Measurements from ENCODE around the gene LTBP4. TPM values are rescaled to one million over a fixed set of nuclear protein-coding genes. Genes with fewer than 3 reads are reported as not detected.

LTBP4 gene
- total and polyA plus RNA-seq, 2 donors (not counting 3 experiments of a cell fraction or from before 2014, with no cell fraction given), result 25.9 to 38.0 TPM

GRCh38 chr19:40594255-40594654 lies 6.9 kb upstream of the LTBP4 start:
- Histone ChIP-seq H4K20me1 (replicated peaks; ENCODE audit: control insufficient read depth, extremely low read depth, insufficient read depth, low read length) (no peaks in the 10 kb centered on the region), H3K27me3 (ENCODE audit: control insufficient read depth in 2 of 2, insufficient read depth in 2 of 2, low read length in 2 of 2) (no peaks in the 10 kb centered on the region), H3K27ac (ENCODE audit: insufficient read depth, low read depth, low read length) (no peak overlapping the region), H3K4me1 (ENCODE audit: control insufficient read depth, extremely low read depth, insufficient read depth, low read length) (peaks cover 10% of the 10 kb centered on the region), H3K9me3 (replicated peaks; ENCODE audit: control insufficient read depth, insufficient read depth, low read length) (no peaks in the 10 kb centered on the region), H3K36me3 (ENCODE audit: control insufficient read depth in 2 of 2, extremely low read depth in 1 of 2, insufficient read depth in 2 of 2, low read length in 2 of 2) (no peaks in the 10 kb centered on the region), H3K9me1 (replicated peaks; ENCODE audit: control insufficient read depth, extremely low read depth, insufficient read depth, low read length) (no peaks in the 10 kb centered on the region), H3K79me2 (ENCODE audit: control insufficient read depth, insufficient read depth, low read length) (no peaks in the 10 kb centered on the region), H2AFZ (ENCODE audit: low read depth, low read length) (no peak overlapping the region), H3K4me3 (replicated peaks in 1 of 3; ENCODE audit: insufficient read depth in 1 of 3, low read depth in 1 of 3, low read length in 3 of 3) (no peak overlapping the region), H3K9ac (replicated peaks; ENCODE audit: extremely low read depth, insufficient read depth, low read length) (no peak overlapping the region), H3K4me2 (ENCODE audit: insufficient read depth, low read length) (no peak overlapping the region)
- no TSS peak for BruUV-seq (replicated peaks)
- ChIA-PET CTCF (interaction anchor here (1.0 to 1.9 kb wide), 6 partner anchors 8 to 54 kb away, joined by 3 to 8 read pairs (median 5); no protein-coding TSS in a partner anchor), POLR2A (no interaction called here)
- DNase-seq (ENCODE audit: low read depth, low spot score), result no peak
- intact Hi-C loops (cut with micrococcal nuclease) (no loop called here), dilution Hi-C loops (cut with MboI; ENCODE audit: extremely low pct_ligation_motif_present, low sequenced_read_pairs) (no loop called here)
- no peak for FAIRE-seq
- TF ChIP-seq, protein P1, sequence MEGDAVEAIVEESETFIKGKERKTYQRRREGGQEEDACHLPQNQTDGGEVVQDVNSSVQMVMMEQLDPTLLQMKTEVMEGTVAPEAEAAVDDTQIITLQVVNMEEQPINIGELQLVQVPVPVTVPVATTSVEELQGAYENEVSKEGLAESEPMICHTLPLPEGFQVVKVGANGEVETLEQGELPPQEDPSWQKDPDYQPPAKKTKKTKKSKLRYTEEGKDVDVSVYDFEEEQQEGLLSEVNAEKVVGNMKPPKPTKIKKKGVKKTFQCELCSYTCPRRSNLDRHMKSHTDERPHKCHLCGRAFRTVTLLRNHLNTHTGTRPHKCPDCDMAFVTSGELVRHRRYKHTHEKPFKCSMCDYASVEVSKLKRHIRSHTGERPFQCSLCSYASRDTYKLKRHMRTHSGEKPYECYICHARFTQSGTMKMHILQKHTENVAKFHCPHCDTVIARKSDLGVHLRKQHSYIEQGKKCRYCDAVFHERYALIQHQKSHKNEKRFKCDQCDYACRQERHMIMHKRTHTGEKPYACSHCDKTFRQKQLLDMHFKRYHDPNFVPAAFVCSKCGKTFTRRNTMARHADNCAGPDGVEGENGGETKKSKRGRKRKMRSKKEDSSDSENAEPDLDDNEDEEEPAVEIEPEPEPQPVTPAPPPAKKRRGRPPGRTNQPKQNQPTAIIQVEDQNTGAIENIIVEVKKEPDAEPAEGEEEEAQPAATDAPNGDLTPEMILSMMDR (IDR thresholded peaks at IDR 0.05; ENCODE audit: extremely low read depth in 1 of 2, insufficient read depth in 1 of 2, low read depth in 1 of 2, low read length in 2 of 2), result no peak
- TF ChIP-seq JUN (IDR thresholded peaks at IDR 0.05; ENCODE audit: borderline replicate concordance, insufficient read depth, insufficient read length, low read depth) (no peak), MYC (IDR thresholded peaks at IDR 0.05; ENCODE audit: low read depth, low read length) (no peak), EZH2 (IDR thresholded peaks at IDR 0.05; ENCODE audit: borderline replicate concordance, low read depth, low read length, severe bottlenecking) (no peak), POLR2A (IDR thresholded peaks at IDR 0.05; ENCODE audit: low read depth, low read length) (no peak), POLR2AphosphoS5 (IDR thresholded peaks at IDR 0.05; ENCODE audit: insufficient read depth, low read depth, low read length) (no peak), FOS (IDR thresholded peaks at IDR 0.05; ENCODE audit: borderline replicate concordance, insufficient read depth, low read length) (no peak), GATA2 (IDR thresholded peaks at IDR 0.05; ENCODE audit: insufficient read depth, insufficient read length, low read depth, low read length) (no peak), MAX (IDR thresholded peaks at IDR 0.05; ENCODE audit: insufficient read depth, insufficient read length) (no peak)

Measured in endothelial cell of umbilical vein (primary cell).